Measurements from ENCODE around the gene OTOF. TPM values are rescaled to one million over a fixed set of nuclear protein-coding genes. Genes with fewer than 3 reads are reported as not detected.

The OTOF gene
- total and polyA plus RNA-seq, 9 donors = under 0.01 to 0.37 (median 0.17) TPM; not detected in 2

DNA sequence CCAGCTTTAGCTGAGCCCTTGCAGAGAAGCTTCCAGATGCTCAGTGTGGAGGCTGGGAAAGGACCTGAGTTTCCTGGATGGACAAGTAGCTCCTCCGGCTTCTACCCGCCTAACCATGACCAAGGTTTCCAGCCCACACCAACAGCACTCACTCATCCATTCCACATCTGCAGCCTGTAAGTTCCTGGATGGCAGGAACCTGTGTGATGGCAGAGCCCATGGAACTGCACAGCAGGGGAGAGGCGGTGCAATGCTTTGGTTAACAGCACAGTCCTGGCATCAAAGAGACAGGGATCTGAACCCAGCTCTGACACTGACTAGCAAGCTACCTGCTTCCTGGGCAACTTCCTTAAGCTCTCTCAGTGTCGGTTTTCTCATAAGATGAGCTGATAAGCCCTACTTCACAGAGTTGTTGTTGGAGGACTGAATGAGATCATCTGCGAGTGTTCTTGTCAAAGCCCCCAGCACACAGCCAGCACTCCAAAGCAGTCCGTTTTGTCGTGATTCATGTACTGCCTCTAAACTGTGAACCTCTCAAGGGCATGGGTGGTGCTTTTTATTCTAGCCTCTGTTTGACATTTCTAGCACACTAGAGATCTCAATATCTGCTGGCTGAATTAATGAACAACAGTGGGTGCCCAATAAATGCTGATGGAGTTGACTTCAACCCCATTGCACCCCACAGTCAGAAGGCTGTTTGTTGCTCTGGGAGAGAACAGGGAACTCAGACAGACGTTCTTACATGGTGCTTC, 41.6 kb upstream of the OTOF start:
- Histone ChIP-seq H3K27me3 (no peaks in the 10 kb centered on the region), H3K36me3 (no peaks in the 10 kb centered on the region), H3K9me3 (no peaks in the 10 kb centered on the region), H3K4me3 (no peak overlapping the region), H3K27ac (no peak overlapping the region), H3K4me1 (ENCODE audit: insufficient read depth) (no peaks in the 10 kb centered on the region)
- intact Hi-C loops (cut with DNase I) = no loop called here
- DNase-seq = no peak
- TF ChIP-seq, protein P1, sequence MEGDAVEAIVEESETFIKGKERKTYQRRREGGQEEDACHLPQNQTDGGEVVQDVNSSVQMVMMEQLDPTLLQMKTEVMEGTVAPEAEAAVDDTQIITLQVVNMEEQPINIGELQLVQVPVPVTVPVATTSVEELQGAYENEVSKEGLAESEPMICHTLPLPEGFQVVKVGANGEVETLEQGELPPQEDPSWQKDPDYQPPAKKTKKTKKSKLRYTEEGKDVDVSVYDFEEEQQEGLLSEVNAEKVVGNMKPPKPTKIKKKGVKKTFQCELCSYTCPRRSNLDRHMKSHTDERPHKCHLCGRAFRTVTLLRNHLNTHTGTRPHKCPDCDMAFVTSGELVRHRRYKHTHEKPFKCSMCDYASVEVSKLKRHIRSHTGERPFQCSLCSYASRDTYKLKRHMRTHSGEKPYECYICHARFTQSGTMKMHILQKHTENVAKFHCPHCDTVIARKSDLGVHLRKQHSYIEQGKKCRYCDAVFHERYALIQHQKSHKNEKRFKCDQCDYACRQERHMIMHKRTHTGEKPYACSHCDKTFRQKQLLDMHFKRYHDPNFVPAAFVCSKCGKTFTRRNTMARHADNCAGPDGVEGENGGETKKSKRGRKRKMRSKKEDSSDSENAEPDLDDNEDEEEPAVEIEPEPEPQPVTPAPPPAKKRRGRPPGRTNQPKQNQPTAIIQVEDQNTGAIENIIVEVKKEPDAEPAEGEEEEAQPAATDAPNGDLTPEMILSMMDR (IDR thresholded peaks at IDR 0.05) = no peak
- WGBS, 3 donors = 42 to 50% (median 49%) methylated on average over 8 of the region's 8 CpGs

GRCh38 chr2:26516781-26517180, 38.9 kb upstream of the OTOF start:
- TF ChIP-seq, protein P1 (IDR thresholded peaks at IDR 0.05) = no peak
- TF ChIP-seq POLR2A (IDR thresholded peaks at IDR 0.05) = no peak
- TF ChIP-seq EP300 (IDR thresholded peaks at IDR 0.05) = no peak
- no peak overlapping the region for H3K27ac ChIP-seq
- H3K4me1 ChIP-seq (ENCODE audit: insufficient read depth) = no peaks in the 10 kb centered on the region
- no peaks in the 10 kb centered on the region for H3K9me3 ChIP-seq
- H3K36me3 ChIP-seq = no peaks in the 10 kb centered on the region
- no peak for DNase-seq
- no peak overlapping the region for H3K4me3 ChIP-seq
- intact Hi-C loops (cut with DNase I) = no loop called here
- 79 to 86% (median 85%) methylated on average over 11 of the region's 11 CpGs for WGBS, 3 donors
- H3K27me3 ChIP-seq = no peaks in the 10 kb centered on the region

- TF ChIP-seq POLR2A (IDR thresholded peaks at IDR 0.05) (no peak), EP300 (IDR thresholded peaks at IDR 0.05) (no peak)
- TF ChIP-seq, protein P1 (IDR thresholded peaks at IDR 0.05) = no peak
- Histone ChIP-seq H3K4me3 (no peak overlapping the region), H3K36me3 (no peaks in the 10 kb centered on the region), H3K27ac (no peak overlapping the region), H3K4me1 (ENCODE audit: insufficient read depth) (no peaks in the 10 kb centered on the region), H3K9me3 (no peaks in the 10 kb centered on the region), H3K27me3 (no peaks in the 10 kb centered on the region)
- 93 to 95% (median 94%) methylated on average over 8 to 10 of the region's 10 CpGs for WGBS, 3 donors
- no peak for DNase-seq
- intact Hi-C loops (cut with DNase I) = no loop called here
Observed at GRCh38 chr2:26516246-26516645, 38.3 kb upstream of the OTOF start.

GRCh38 chr2:26515771-26516170, 37.8 kb upstream of the OTOF start:
- intact Hi-C loops (cut with DNase I) = no loop called here
- H3K4me1 ChIP-seq (ENCODE audit: insufficient read depth) = no peaks in the 10 kb centered on the region
- 64 to 71% (median 66%) methylated on average over 5 of the region's 5 CpGs for WGBS, 3 donors
- no peak overlapping the region for H3K27ac ChIP-seq
- H3K36me3 ChIP-seq = no peaks in the 10 kb centered on the region
- no peaks in the 10 kb centered on the region for H3K9me3 ChIP-seq
- no peak for DNase-seq
- H3K4me3 ChIP-seq = no peak overlapping the region
- no peaks in the 10 kb centered on the region for H3K27me3 ChIP-seq
- TF ChIP-seq EP300 (IDR thresholded peaks at IDR 0.05) = no peak
- TF ChIP-seq, protein P1 (IDR thresholded peaks at IDR 0.05) = no peak
- no peak for TF ChIP-seq POLR2A (IDR thresholded peaks at IDR 0.05)
